SHP77 (cell line): ENCODE results near the gene GLIS1.

Source experiments
- DNase-seq, 2 experiments: peaks; one replicate each; lab custom pipeline; 2025; lab: John Stamatoyannopoulos, UW

The GLIS1 gene

DNA sequence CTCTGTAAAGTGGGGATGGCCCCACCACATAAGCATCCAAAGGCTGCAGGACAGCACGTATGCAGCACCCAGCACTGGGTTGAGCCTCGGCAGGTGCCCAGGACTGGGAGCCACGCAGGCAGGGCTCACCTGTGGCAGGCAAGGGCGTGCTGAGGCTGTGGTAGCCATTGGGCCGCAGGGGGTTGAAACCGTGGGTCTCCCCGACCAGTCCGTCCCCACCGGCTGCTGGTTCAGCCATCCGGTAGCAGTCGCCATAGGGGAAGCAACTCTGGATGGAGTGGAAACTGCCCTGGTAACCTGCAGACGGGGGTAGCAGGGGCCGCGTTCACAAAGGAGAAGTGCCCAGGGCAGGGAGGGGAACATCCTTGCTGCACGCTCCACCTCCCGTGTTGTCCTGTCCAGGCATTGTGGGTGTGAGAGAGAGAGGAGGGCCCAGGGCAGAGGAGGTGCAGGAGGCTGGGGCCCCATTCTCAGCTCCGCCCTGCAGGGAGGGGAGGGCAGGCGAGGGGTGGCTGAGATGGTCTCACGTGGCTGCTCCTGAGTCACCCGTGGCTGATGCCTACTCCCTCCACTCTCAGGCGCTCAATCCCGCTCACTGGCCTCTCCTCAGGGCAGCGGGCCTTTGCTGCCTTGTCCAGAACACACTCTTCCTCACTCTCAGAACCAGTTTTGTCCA is 229.8 kb downstream of the GLIS1 start:
- no peak for DNase-seq

DNA sequence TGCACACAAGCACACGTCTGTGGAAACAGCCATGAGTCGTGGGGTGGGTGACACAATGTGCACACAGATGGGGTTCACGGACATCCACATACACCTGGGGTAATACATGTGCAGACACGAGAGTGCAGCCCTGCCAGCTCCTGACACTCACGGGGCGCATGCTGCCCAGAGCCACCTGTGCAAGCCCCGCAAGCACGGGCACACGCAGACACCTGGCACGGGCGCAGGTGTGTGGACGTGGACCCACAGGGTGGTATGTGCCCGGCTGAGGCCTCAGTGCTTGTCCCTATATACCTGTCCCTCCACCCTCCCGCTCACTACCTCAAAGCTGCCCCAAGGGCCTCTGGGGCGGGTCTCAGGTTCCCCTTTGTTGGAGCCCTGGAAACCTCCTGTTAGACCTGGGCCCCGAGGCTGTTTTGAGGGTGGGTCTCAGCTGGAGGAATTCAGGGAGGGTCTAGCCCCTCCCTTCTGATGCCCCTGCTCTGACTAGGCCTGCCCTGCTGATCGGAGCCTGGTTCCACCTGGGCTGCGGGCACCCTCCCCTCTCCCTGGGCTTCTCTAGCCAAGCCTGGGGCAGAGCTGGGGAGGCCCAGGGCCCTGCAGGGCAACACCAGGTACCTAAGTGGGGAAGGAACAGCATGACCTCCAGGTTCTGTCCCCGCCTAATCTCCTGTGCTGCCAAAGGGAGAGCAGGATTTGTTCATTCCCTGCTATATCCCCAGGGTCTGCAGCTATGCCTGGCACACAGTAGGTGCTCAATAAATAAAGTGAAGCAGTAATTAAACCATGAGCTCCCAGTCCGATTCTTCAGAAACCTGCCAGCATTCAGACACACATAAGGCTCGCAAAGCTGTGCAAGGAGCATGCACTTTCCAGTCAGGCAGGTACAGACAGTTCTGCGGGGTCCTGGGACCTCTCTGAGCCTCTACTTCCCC is 230.6 kb downstream of the GLIS1 start:
- DNase-seq = no peak

DNA sequence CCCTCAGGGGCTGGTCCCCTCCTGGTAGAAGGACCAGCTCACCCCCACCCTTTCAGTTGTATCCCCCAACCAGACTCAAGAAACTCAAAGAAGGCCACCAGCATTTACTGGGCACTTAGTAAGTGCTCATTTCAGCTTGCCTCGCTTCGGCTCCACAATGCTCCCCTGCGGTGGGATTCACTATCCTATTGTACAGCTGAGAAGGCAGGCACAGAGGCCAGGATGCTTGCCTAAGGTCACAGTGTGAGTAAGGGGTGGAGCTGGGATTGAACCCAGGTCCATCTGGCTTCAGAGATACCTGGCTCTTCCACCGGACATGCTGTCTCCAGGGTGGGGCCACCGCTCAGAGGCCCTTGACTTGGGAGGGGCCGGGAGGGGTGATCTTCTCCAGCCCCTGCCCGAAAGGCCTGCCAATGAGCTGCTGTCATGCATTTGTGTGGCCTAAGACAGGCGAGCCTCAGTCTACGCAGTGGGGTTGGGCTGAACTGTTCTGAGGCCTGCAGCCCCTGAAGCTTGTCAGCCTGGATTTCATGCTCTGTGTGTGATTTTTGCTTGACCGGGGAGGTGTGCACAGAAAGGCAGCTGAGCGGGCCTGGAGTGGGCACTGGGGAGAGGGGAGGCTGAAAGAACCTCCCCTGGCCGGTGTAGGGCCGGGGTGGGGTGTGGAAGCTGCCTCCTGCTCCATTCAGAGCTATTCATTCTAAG is 231.7 kb downstream of the GLIS1 start:
- no peak for DNase-seq

DNA sequence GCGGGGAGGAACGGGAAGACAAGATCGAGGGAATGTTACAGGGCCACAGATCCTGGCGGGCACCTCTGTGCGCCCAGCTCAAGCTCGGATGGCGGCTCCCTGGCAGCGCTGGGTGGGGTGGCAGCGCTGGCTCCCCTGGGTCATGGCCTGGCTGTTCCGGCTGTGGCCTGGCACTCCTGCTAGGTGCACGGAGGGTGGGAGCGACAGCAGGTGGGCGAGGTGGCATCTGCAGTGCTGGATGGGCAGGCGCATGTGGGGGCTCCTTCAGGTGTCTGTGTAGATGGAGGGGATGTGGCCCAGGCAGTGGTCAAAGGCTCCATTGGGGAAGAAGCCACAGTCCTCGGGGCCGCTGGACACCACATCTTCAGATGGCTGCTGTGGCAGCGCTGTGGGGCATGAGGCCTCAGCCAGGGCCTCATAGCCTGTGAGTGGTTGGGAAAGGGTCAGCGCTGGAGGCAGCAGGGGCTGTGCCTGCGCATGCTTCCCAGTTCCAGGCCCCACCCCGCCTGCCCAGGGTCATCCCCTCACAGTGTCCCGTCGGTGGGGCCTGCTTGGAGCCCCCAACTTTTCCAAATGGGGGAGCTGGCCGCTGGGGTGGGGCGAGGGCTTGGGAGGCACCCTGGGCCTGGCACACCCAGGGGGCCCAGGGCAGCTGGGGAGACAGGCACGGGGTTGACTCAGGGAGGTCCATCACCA is 232.5 kb downstream of the GLIS1 start:
- no peak for DNase-seq

DNA sequence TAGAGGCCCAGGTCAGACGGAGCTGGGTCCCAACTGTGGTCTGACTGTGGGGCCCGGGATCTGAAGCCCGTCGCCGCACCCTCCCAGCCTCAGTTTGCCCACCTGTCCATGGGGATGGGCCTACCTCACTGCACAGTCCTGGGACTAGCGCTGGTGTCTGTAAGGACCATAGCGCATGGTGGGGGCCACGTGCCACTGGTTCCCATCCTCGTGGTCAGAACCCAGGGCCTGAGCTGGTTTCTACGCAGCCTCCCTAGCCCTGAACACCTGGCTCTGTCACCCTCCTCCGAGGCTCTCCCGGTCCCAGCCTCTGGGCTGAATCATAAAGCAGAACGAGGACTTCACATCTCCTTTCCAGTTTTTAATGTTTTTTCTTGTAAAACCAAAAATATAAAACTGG is 233.1 kb downstream of the GLIS1 start:
- no peak for DNase-seq

DNA sequence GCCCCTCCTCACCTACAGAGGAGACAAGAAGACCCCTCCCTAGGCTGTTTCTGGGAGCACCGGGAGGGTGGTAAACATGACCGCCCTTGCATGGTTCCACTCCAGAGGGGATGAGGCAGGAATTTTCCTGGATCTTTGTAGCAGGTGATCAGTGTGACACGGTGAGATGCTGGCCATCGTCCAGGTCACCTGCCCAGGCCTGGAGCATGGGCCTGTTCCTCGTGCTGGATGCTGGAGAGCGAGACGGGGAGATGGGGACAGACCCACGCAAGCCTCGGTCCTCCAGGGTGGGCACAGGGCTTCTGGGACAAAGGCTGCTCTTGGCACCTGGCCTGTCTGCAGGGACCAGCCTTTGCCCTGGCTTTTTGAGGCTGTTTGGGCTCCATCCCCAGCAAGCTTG is 233.6 kb downstream of the GLIS1 start:
- DNase-seq = no peak

DNA sequence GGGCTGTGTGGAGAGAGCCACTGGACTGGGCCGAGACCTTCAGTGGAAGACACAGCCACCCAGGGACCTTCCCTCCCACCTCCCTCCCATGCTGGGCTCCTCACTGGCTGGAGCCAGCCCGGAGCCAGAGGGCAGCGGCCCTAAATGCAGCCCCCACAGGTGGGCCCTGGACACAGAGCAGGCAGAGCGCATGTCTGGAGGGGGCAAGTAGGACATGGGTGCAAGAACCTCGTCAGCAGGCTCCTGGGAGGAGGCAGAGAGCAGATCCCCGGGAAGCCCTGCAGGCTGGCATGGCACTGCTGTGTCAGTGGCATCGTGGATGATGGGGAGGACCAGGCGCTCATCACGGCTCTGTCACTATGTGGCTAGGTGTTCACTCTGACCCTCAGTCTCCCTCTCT is 234.1 kb downstream of the GLIS1 start:
- no peak for DNase-seq

DNA sequence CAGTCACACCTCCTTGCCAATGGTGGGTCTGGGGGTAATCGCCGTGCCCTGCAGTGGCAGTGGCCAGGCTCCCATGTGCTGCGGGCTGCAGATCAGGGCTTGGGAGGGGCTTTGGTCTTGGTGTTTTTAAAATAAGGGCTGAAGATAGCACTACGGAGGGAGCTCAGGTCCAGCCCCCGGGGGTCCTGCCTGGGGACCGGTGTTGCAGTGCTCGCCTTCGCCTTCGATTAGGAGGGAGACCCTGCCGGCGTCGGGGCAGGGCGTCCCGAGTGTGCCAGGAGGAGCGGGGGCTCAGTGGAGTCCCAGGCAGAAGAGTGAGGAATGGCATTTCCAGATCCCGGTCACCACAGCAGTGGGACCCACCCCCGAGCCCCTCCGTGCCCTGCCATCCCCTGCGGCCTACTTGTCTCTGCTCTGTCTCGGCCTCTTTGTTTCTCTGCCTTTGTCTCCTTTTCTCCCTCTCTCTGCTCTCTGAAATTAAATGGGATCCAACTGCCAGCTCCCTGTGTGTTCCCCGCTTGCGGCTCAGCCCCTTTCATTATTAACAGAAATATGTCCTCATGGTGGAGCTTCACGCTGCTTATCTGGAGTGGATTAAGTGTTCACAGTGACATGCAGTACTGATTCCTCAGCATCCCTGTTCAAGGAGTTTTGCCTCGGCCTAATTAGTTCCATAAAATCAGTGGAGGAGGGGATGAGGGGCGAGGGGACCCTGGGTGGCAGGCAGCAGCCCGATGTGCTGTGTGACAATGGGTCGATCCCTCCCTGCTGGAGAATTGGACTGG is 235.3 kb downstream of the GLIS1 start:
- no peak for DNase-seq

DNA sequence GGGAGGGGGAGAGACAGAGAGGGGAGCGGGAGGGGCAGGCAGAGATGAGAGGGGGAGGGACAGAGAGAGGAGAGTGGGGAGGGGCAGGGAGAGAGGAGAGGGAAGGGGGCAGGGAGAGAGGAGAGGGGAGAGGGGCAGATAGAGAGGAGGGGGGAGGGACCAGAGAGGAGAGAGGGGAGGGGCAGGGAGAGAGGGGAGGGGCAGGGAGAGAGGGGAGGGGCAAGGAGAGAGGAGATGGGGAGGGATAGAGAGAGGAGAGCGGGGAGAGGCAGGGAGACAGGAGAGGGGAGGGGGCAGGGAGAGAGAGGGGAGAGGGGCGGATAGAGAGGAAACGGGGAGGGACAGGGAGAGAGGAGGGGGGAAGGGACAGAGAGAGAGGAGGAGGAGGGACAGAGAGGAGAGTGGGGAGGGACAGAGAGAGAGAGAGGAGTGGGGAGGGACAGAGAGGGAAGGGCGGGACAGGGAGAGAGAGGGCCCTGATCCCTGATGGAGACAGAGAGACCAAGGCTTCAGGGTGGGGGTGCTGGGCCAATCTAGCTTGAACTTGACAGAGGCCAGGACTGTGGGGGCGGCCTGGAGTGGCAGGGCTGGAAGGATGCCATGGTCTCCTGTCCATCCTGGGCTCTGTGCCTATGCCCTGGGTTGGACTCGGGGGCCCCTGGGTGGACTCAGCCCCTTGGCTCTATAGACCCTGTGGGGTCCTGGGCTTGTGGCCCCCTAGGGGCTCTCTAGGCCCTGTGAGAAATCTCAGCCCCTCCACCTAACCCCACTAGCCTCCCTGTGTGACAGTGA is 236.1 kb downstream of the GLIS1 start:
- DNase-seq = no peak

DNA sequence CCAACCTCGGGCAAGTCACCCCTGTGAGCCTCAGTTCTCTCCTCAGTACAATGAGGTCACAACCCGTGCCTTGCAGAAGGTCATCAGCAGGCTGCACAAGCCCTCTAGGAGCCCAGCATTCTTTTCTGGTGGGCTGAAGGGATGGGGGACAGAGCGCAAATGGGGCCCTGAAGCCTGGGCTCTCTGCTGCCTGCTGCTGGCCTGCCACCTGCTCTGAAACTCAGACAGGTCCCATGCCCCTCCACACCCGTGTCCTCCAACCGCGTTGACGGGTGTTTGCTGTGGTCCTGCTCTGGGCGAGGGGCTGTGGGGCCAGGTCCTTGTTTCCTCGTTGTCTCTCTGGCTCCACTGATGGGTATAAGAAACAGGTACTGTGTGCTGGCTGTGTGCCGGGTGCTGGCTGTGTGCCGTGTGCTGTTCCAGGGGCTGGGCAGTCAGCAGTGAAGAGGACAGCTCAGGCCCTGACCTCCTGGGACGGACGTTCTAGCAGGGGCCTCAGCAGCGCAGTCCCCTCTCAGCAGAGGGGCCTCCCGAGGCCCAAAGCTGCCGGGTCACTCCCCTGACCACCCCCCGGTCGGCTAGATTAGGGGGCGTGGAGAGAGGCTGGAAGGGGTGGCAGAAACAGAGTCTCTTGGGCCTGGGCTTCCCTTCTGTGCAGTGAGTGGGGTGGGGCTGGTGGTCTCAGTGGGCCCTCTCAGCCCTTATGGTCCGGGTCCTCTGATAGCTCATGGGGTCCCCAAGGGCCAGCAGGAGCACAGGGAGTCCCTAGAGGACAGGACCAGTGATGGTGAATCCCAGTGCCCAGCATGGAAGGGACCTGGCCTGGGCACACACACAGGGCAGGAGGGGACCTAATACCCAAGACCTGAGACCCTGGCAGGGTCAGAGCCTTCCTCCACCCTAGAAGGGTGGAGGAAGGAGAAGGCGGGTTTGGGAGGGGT is 237.6 kb downstream of the GLIS1 start:
- no peak for DNase-seq

DNA sequence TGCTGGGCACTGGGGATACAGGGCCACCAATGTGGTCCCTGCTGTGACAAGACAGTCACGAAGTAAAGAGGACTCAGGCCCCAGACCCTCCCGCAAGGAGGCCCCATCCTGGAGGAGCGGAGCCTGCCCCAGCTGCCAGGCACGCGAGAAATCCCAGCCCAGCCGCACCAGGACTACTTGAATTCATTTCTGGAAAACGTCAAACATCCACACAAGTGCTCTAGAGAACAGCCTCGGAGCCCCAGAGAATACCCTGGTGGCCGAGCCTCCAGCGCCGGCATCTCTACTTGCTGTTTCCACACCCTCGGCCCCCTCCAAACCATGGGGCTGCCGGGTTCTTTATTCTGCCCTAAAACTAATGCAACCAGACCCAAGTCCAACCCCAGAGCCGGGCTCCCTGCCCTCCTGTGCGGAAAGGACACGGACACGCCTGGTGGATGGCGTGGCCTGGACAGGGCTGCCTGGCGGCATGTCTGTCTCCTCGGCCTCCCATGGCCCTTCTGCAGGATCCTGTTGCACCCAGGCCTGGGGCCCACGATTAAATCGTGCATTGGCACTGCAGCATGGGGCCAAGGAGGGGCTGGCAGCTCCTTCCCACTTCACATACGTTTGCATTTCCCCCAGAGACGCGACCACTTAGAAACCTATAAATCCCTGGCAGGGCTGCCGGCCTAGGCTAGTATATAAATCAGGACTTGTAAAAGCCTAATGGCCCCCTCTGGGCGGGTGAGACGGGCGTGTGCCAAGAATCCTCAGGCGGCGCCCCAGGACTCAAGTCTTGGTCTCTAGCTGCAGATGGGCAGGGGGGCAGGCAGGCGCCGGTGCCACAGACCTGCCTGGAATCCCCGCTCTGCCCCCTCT is 238.5 kb downstream of the GLIS1 start:
- DNase-seq = no peak

DNA sequence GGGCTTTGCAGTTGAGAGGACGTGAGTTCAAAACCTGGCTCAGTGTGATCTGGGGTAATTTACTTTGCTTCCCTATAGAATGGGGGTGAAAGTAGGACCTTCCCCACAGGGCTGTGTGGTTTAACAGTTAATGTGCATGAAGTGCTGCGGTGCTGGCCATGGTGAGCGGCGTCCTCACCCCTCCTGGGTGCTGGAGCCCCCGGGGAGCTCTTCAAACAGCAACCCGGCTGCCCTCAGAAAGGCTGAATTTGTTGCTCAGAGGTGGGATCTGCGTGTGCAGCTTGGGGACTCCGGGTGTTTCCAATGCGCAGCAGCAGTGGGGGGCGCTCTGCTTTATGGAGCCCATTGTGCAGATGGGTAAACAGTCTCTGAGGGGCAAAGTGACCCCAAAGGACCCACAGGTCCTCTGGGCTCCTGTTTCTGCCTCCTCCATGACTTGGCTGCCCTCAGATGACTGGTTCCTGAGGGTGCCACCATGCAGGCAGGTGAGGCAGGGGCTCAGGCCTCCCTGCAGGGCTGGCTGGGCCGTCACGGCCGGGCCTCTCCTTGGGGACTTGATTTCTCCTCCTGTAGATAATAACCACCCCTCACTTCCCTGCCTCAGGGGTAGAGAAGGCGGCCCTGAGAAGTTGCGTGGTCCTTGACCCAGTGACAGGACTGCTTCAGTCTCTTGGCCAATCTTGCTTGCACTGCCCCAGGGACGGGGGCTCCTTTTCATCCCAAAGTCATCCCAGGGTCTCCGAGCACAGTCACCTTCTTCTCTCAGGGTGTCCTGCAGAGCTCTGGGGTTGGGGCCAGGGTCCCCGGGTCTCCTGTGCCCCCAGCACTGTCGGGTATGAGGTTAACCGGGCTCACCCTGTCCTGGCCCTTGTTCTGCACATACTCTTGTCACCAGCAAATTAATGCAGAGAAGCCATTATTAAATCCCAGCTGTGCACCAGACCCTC is 239.4 kb downstream of the GLIS1 start:
- no peak for DNase-seq

DNA sequence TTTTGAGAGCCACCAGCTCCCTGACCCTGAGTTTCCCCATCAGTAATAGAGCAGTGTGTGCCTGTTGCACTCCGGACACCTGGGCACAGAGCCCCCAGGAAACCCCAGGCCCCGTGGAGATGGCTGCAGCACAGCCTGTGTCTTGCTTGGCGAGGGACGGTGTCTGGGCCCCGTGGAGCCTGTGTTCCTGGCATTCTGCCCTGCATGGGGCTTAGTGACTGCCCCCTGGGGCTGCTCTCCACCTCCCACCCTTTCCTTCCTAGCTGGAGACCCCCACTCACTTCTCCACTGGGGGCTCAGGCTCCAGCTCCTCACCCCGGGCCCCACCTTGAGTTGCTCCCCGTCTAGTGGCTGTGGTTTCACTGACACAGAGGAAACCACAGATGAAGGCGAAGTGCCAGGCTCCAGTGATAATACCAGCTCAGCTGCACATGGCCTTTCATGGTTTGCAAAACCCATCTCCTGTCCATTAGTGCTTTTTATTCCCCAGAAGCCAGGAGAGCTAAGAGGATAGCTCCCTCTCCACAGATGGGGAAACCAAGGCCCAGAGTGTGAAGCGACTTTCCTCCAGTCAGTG is 240.3 kb downstream of the GLIS1 start:
- DNase-seq = no peak

DNA sequence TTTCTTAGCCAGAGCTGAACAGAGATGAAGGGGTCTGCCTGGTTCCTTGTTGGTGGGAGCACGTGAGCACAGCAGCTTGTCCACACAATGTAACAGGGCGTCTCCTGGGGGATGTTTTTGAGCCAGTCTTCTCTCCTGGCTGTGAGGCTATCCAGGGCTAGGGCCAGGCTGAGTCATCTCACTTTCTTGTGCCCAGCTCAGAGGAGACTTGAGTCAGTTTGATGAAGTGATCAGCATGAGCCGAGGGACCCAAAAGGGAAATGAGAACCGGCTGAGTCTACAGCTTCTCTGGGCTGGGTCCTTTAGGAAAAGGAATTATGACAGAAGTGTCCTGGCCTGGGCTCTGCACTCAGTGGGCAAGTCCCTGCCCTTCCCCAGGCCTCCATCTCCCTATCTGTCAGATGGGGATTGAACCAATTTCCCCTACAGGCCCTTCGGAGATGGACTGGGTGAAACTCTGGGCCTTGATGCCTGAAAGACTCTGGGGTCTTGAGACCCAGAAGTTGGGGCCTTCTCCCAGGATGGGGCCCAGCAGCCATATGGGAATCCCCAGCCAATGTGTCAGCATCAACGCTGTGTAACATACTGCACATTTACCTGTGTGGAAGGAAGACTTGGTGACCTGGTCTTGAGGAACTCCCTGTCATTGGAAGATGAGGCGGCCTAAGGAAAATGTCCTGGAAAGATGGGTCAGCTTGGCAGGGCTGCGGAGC is 243.2 kb downstream of the GLIS1 start:
- no peak for DNase-seq

DNA sequence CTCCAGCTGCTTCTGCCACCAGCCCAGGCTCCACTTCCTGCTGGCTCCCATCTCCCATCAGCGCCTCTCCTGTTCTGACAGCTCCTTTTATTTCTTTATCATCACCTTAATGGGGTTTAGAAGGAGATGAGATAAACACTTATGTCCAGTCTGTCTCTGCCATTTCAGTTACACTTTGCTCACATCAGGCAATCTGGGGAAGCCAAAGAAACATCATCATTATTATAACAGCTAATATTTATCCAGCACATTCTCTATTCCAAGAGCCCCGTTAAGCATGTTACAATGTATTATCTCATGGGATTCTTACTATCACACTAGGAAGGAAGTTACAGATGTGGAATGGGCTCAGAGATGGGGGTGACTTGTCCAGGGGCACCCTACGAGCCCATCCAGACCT is 248.6 kb downstream of the GLIS1 start:
- DNase-seq = no peak

DNA sequence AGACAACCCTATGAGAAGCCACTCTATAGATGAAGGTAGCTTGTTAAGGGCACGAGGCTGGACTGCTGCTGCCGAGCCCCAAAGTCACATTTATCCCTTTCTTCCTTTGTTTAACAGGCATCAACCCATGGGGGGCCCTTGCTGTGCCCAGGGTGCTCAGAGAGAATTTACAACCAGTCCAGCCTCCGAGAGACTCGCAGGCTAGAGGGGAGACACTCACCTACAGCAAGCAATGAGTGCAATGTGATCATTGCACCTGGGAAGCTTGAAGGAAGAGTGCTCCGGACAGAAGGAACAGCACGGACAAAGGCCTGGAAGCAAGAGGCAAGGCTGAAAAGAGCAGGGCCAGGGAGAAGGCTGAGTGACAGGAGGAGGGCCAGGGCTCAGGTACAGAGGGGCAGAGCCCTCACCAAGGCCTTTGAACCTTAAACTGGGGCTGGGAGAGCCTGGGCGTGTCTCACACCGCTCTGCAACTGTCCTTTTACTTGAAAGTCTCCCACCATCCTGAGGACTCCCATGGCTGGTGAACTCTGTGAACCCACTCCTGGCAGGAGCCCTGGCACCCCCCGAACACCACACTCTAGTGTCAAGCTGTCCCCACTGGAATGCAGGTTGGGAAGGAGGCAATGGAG is 252.5 kb downstream of the GLIS1 start:
- no peak for DNase-seq
